ENCODE results near the gene SMLR1. TPM values are rescaled to one million over a fixed set of nuclear protein-coding genes. Genes with fewer than 3 reads are reported as not detected.

SMLR1 gene
- total RNA-seq, 1 donor from 2014 or later, result not detected

DNA sequence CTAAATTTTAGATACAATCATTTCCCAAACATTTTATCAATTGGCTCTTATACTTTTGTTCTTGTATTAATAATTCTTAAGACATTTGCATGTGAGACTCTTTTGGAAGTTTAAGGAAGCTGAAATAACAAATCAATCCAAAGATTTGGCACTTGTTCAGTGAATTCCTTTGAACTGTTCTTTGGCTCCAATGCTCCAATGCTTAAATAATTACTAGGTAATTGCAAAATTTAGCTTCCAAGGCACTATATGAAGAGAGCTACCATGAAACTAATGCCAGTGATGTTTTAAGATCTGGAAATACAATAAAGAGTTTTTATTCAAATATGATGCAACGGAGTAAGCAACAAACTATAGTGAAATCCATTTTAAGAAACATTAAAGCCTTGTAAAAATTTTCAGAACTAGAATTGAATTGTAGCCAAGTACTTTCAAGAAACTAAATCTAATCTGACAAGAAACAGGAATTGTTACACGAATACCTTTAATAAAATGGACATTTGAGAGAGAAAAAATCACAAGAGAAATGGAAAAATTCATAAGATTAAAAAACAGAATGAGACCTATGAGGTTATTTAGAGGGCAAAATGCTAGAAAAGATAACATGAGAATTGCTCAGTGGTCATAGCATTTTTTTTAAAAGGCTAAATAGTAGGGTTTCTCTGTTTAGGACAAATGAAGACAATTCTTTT is 43.6 kb upstream of the SMLR1 start:
- Mint-ChIP-seq H3K36me3 (ENCODE audit: unreplicated experiment) (peaks cover 2% of the 10 kb centered on the region), H3K4me1 (ENCODE audit: unreplicated experiment) (peaks cover 21% of the 10 kb centered on the region), H3K27ac (ENCODE audit: unreplicated experiment) (no peak overlapping the region), H3K27me3 (ENCODE audit: unreplicated experiment) (no peaks in the 10 kb centered on the region), H3K9me3 (ENCODE audit: unreplicated experiment) (peaks cover 12% of the 10 kb centered on the region), H3K4me3 (ENCODE audit: unreplicated experiment) (no peak overlapping the region)
- no peak for DNase-seq (ENCODE audit: extremely low spot score, unreplicated experiment)
- TF ChIP-seq, protein P1, sequence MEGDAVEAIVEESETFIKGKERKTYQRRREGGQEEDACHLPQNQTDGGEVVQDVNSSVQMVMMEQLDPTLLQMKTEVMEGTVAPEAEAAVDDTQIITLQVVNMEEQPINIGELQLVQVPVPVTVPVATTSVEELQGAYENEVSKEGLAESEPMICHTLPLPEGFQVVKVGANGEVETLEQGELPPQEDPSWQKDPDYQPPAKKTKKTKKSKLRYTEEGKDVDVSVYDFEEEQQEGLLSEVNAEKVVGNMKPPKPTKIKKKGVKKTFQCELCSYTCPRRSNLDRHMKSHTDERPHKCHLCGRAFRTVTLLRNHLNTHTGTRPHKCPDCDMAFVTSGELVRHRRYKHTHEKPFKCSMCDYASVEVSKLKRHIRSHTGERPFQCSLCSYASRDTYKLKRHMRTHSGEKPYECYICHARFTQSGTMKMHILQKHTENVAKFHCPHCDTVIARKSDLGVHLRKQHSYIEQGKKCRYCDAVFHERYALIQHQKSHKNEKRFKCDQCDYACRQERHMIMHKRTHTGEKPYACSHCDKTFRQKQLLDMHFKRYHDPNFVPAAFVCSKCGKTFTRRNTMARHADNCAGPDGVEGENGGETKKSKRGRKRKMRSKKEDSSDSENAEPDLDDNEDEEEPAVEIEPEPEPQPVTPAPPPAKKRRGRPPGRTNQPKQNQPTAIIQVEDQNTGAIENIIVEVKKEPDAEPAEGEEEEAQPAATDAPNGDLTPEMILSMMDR (IDR thresholded peaks at IDR 0.05), result no peak

DNA sequence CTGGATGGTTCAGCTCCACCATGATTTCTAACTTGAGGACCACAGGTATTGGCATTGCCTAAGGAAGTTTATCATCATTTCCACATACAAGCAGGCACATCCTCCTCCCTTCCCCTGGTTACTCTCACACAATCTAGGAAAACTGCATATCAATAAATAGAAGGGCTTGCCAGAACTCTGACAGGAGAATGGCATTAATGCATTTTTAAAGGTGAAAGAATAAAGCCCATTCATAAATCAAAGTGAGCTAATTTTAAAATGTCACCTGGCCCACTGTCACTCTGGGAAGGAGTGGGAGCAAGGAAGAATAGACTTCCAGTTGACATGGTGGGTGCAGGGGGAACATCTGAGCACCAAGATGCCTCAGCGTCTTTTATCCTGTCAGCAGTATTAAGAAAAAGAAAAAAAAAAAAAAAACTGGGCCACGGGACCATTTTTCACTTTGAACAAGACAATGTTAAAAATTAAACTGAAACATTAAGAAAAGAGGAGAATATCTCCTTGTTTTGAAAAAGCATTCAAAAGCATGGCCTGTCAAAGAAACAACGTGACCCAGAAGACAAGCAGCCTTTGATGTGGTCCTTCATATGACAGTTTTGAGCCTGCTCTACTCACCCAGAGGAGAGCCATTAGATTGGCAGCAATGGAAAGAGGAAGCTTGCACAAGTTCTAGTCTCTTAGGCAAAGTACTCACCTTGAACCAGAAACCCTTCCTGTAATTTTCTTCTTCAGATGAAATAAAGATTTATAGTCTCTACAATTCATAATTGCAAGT is 39.3 kb upstream of the SMLR1 start:
- Mint-ChIP-seq H3K9me3 (ENCODE audit: unreplicated experiment) (no peaks in the 10 kb centered on the region), H3K36me3 (ENCODE audit: unreplicated experiment) (no peaks in the 10 kb centered on the region), H3K4me1 (ENCODE audit: unreplicated experiment) (peaks cover 7% of the 10 kb centered on the region), H3K4me3 (ENCODE audit: unreplicated experiment) (no peak overlapping the region), H3K27ac (ENCODE audit: unreplicated experiment) (no peak overlapping the region), H3K27me3 (ENCODE audit: unreplicated experiment) (no peaks in the 10 kb centered on the region)
- TF ChIP-seq, protein P1 (IDR thresholded peaks at IDR 0.05), result no peak
- no peak for DNase-seq (ENCODE audit: extremely low spot score, unreplicated experiment)

DNA sequence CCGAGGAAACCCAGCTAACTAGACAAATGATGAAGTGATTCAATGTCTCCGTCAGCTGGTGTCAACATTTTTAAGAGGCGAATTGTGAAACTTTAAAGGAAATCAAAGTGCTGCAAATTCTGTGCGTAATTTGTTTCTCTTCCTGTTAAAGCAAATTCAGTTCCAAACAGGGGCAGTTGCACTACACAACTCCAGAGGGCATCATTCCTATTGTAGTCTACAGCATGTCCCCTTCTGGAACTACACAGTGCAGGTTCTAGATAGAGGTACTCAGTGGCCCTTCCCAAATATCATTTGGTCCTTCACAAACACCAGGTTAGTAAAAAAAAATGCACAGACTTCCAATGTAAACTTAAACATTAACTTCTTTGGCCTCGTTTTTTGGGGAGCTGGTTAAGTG is 38.3 kb upstream of the SMLR1 start:
- no peak overlapping the region for H3K4me3 Mint-ChIP-seq (ENCODE audit: unreplicated experiment)

GRCh38 chr6:130794010-130794697 is 33.1 kb upstream of the SMLR1 start:
- DNase-seq (ENCODE audit: extremely low spot score, unreplicated experiment), result no peak
- peaks cover 9% of the 10 kb centered on the region for H3K36me3 Mint-ChIP-seq (ENCODE audit: unreplicated experiment)
- TF ChIP-seq, protein P1 (IDR thresholded peaks at IDR 0.05), result no peak
- peaks cover 22% of the 10 kb centered on the region for H3K4me1 Mint-ChIP-seq (ENCODE audit: unreplicated experiment)
- peaks cover 3% of the 10 kb centered on the region for H3K27me3 Mint-ChIP-seq (ENCODE audit: unreplicated experiment)
- H3K4me3 Mint-ChIP-seq (ENCODE audit: unreplicated experiment), result no peak overlapping the region
- peaks cover 15% of the 10 kb centered on the region for H3K9me3 Mint-ChIP-seq (ENCODE audit: unreplicated experiment)
- no peak overlapping the region for H3K27ac Mint-ChIP-seq (ENCODE audit: unreplicated experiment)

More for the DNA sequence above, 38.3 kb upstream of the SMLR1 start:
- no peak for DNase-seq (ENCODE audit: extremely low spot score, unreplicated experiment)
- Mint-ChIP-seq H3K9me3 (ENCODE audit: unreplicated experiment) (no peaks in the 10 kb centered on the region), H3K27ac (ENCODE audit: unreplicated experiment) (no peak overlapping the region), H3K27me3 (ENCODE audit: unreplicated experiment) (peaks cover 3% of the 10 kb centered on the region), H3K4me1 (ENCODE audit: unreplicated experiment) (peaks cover 2% of the 10 kb centered on the region), H3K36me3 (ENCODE audit: unreplicated experiment) (no peaks in the 10 kb centered on the region)
- TF ChIP-seq, protein P1 (IDR thresholded peaks at IDR 0.05), result no peak

DNA sequence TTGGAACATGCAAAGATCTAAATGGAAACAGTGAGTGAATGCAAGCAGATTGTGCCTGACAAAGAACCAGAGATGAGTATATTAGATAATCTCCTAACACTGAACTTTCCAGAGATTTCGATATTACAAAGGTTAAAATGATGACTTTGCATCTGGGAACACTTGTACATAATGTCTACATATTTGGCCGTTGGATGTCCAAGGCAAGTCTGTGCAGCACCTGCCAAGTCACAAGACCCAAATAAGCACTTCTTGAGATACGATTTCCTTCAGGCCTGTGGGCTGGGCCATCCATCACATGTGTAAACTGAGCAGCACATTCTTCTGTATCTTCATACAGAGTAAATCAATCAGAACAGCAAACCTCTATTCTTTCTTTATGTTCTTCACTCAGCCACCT is 32.5 kb upstream of the SMLR1 start:
- TF ChIP-seq, protein P1 (IDR thresholded peaks at IDR 0.05), result no peak
- H3K27ac Mint-ChIP-seq (ENCODE audit: unreplicated experiment), result no peak overlapping the region
- no peak for DNase-seq (ENCODE audit: extremely low spot score, unreplicated experiment)
- H3K27me3 Mint-ChIP-seq (ENCODE audit: unreplicated experiment), result peaks cover 3% of the 10 kb centered on the region
- H3K4me1 Mint-ChIP-seq (ENCODE audit: unreplicated experiment), result peaks cover 22% of the 10 kb centered on the region
- no peak overlapping the region for H3K4me3 Mint-ChIP-seq (ENCODE audit: unreplicated experiment)
- H3K9me3 Mint-ChIP-seq (ENCODE audit: unreplicated experiment), result peaks cover 21% of the 10 kb centered on the region
- peaks cover 9% of the 10 kb centered on the region for H3K36me3 Mint-ChIP-seq (ENCODE audit: unreplicated experiment)

All from osteocyte (in vitro differentiated cells).